GM12878 (cell line): ENCODE results near the gene MIOS.

Source experiments
- CEBPZ ChIP-seq: fragments of 150-350 bp; IDR thresholded peaks from 2 replicates; pipeline ENCODE4 v1.6.1; 2016; ENCODE audit warnings: low read depth, low read length
- CTCF ChIP-seq, 3 experiments: IDR thresholded peaks in 2 of 3; conservative IDR thresholded peaks in 1 of 3; 2 replicates each; pipeline ENCODE4 v1.5.1; 2011; ENCODE audit warnings: low read depth in 3 of 3, low read length in 3 of 3, mild to moderate bottlenecking in 3 of 3, control low read depth in 2 of 3, moderate library complexity in 2 of 3, inconsistent platforms in 1 of 3, mixed read lengths in 1 of 3; ENCODE audit not compliant: control insufficient read depth in 2 of 3, insufficient read depth in 1 of 3; ENCODE audit errors: extremely low read depth in 1 of 3
- HDAC6 ChIP-seq: fragments of 200-600 bp; sonication (generic); IDR thresholded peaks from one replicate; pipeline ENCODE4 v1.8.0; 2017; ENCODE audit warnings: antibody characterized with exemption; ENCODE audit not compliant: unreplicated experiment
- POLR2AphosphoS5 ChIP-seq: IDR thresholded peaks from 2 replicates; pipeline ENCODE4 v1.6.1; 2011; ENCODE audit warnings: mild to moderate bottlenecking, low read length, inconsistent platforms

- no peak for TF ChIP-seq CTCF (IDR thresholded peaks at IDR 0.05 in 2 of 3, conservative IDR thresholded peaks at IDR 0.05 in 1 of 3; ENCODE audit: control insufficient read depth in 2 of 3, extremely low read depth in 1 of 3, insufficient read depth in 1 of 3, low read depth in 3 of 3, low read length in 3 of 3)
- no peak for TF ChIP-seq CEBPZ
- TF ChIP-seq HDAC6, result no peak
- peak; percentile 79 for TF ChIP-seq POLR2AphosphoS5
These were observed at the start of gene MIOS for GRCh38 chr7:7566651-7567611.
